Measurements from ENCODE around the gene SNURF.

- no peak for TF ChIP-seq CTCF (IDR thresholded peaks at IDR 0.05; ENCODE audit: low read length)
- TF ChIP-seq EZH2 (optimal IDR thresholded peaks at IDR 0.05; ENCODE audit: low read depth, low read length): no peak
Observed at GRCh38 chr15:24945711-24946110, 9.1 kb upstream of the SNURF start.

Measured in MM.1S (cell line).